ENCODE measurements around the gene PTPRN2. TPM values are rescaled to one million over a fixed set of nuclear protein-coding genes. Genes with fewer than 3 reads are reported as not detected.

Gene PTPRN2
- total RNA-seq, 1 experiment from 2014 or later: 2.1 TPM

- H3K4me1 ChIP-seq (ENCODE audit: control insufficient read depth in 1 of 2, insufficient read depth in 2 of 2, low read length in 2 of 2): no peaks in the 10 kb centered on the region
- ATAC-seq: no peak
- no peaks in the 10 kb centered on the region for H3K9me2 ChIP-seq (ENCODE audit: insufficient read depth)
- no peaks in the 10 kb centered on the region for H3K79me2 ChIP-seq (ENCODE audit: insufficient read depth, low read length)
- RAD21 ChIA-PET (ENCODE audit: low non-redundant PET in 1 of 2, low total read pairs in 2 of 2, uncharacterized antibody in 2 of 2, unreplicated experiment in 2 of 2): no interaction called here
- H3K27ac ChIP-seq (ENCODE audit: low read depth, low read length): no peak overlapping the region
- POLR2A ChIA-PET: no interaction called here
- no peaks in the 10 kb centered on the region for H4K20me1 ChIP-seq (ENCODE audit: insufficient read depth)
- peaks cover 6% of the 10 kb centered on the region; the same call in 1 of the 2 replicates for H3K27me3 ChIP-seq (ENCODE audit: insufficient read depth, low read length)
- no TSS peak for BruUV-seq (replicated peaks)
- CTCF ChIA-PET: no interaction called here
- no peaks in the 10 kb centered on the region for H3K36me3 ChIP-seq (ENCODE audit: control insufficient read depth in 1 of 2, insufficient read depth in 2 of 2, low read length in 2 of 2)
- intact Hi-C loops (cut with micrococcal nuclease): no loop called here
- TF ChIP-seq ZNF274 (IDR thresholded peaks at IDR 0.05; ENCODE audit: low read depth, low read length) (no peak), POLR2A (IDR thresholded peaks at IDR 0.05; ENCODE audit: borderline replicate concordance, extremely low read depth, insufficient read depth, insufficient read length) (no peak), EGR1 (IDR thresholded peaks at IDR 0.05; ENCODE audit: low read depth) (no peak)
- H3K9ac ChIP-seq (ENCODE audit: low read length): no peak overlapping the region
- H3K4me3 ChIP-seq (replicated peaks in 1 of 2; ENCODE audit: low read depth in 1 of 2, low read length in 2 of 2): no peak overlapping the region
- H2AFZ ChIP-seq (ENCODE audit: low read depth, low read length, poor library complexity, severe bottlenecking): no peak overlapping the region
- no peak for DNase-seq (ENCODE audit: low read depth, low spot score)
- H3K4me2 ChIP-seq (ENCODE audit: low read length): no peak overlapping the region
- no peaks in the 10 kb centered on the region for H3K9me3 ChIP-seq (ENCODE audit: control insufficient read depth in 1 of 2, insufficient read depth in 1 of 2, low read depth in 1 of 2, low read length in 2 of 2)
Measured at GRCh38 chr7:157990226-157990880, 597.3 kb downstream of the PTPRN2 start.

- Histone ChIP-seq H3K27me3 (ENCODE audit: insufficient read depth, low read length) (peaks cover 6% of the 10 kb centered on the region; the same call in 1 of the 2 replicates), H3K79me2 (ENCODE audit: insufficient read depth, low read length) (no peaks in the 10 kb centered on the region), H3K9ac (ENCODE audit: low read length) (no peak overlapping the region), H3K9me2 (ENCODE audit: insufficient read depth) (no peaks in the 10 kb centered on the region), H3K9me3 (ENCODE audit: control insufficient read depth in 1 of 2, insufficient read depth in 1 of 2, low read depth in 1 of 2, low read length in 2 of 2) (no peaks in the 10 kb centered on the region), H3K4me1 (ENCODE audit: control insufficient read depth in 1 of 2, insufficient read depth in 2 of 2, low read length in 2 of 2) (no peaks in the 10 kb centered on the region), H3K4me2 (ENCODE audit: low read length) (no peak overlapping the region), H3K36me3 (ENCODE audit: control insufficient read depth in 1 of 2, insufficient read depth in 2 of 2, low read length in 2 of 2) (no peaks in the 10 kb centered on the region), H2AFZ (ENCODE audit: low read depth, low read length, poor library complexity, severe bottlenecking) (no peak overlapping the region), H3K27ac (ENCODE audit: low read depth, low read length) (no peak overlapping the region), H4K20me1 (ENCODE audit: insufficient read depth) (no peaks in the 10 kb centered on the region), H3K4me3 (replicated peaks in 1 of 2; ENCODE audit: low read depth in 1 of 2, low read length in 2 of 2) (no peak overlapping the region)
- DNase-seq (ENCODE audit: low read depth, low spot score) (no peak), ATAC-seq (no peak)
- POLR2A ChIA-PET: no interaction called here
- RAD21 ChIA-PET (ENCODE audit: low non-redundant PET in 1 of 2, low total read pairs in 2 of 2, uncharacterized antibody in 2 of 2, unreplicated experiment in 2 of 2): no interaction called here
- no peak for TF ChIP-seq SP1 (IDR thresholded peaks at IDR 0.05; ENCODE audit: low read depth)
- TF ChIP-seq POLR2A (IDR thresholded peaks at IDR 0.05; ENCODE audit: borderline replicate concordance, extremely low read depth, insufficient read depth, insufficient read length): no peak
- no peak for TF ChIP-seq CBX3 (IDR thresholded peaks at IDR 0.05; ENCODE audit: low read depth)
- no peak for TF ChIP-seq REST (IDR thresholded peaks at IDR 0.05; ENCODE audit: low read depth)
- TF ChIP-seq CEBPB (IDR thresholded peaks at IDR 0.05; ENCODE audit: low read depth): no peak
- no peak for TF ChIP-seq ZFX (IDR thresholded peaks at IDR 0.05)
- TF ChIP-seq ELF1 (IDR thresholded peaks at IDR 0.05; ENCODE audit: borderline replicate concordance, low read depth): no peak
- no peak for TF ChIP-seq MAX (IDR thresholded peaks at IDR 0.05)
- TF ChIP-seq TCF7L2 (IDR thresholded peaks at IDR 0.05; ENCODE audit: borderline replicate concordance, extremely low read depth, insufficient read depth, insufficient read length): no peak
- no peak for TF ChIP-seq ZNF274 (IDR thresholded peaks at IDR 0.05; ENCODE audit: low read depth, low read length)
- TF ChIP-seq SIN3A (IDR thresholded peaks at IDR 0.05; ENCODE audit: low read depth): no peak
- no TSS peak for BruUV-seq (replicated peaks)
- intact Hi-C loops (cut with micrococcal nuclease): no loop called here
- CTCF ChIA-PET: no interaction called here
Measured at GRCh38 chr7:157989589-157989988, 598.0 kb downstream of the PTPRN2 start.
